GM18907 (cell line): ENCODE measurements around the gene PRKN.
"Not testable (repeated sequence)": the region's sequence is repeated elsewhere in the genome, so short reads cannot be mapped to it uniquely, and the experiment has no call there.

ENCODE experiments used
- ATAC-seq: cut with Tn5 transposase; IDR thresholded peaks from one replicate; pipeline ENCODE4 v1.9.1; 2021; ENCODE audit warnings: mild to moderate bottlenecking, moderate library complexity; ENCODE audit not compliant: unreplicated experiment

Gene PRKN

DNA sequence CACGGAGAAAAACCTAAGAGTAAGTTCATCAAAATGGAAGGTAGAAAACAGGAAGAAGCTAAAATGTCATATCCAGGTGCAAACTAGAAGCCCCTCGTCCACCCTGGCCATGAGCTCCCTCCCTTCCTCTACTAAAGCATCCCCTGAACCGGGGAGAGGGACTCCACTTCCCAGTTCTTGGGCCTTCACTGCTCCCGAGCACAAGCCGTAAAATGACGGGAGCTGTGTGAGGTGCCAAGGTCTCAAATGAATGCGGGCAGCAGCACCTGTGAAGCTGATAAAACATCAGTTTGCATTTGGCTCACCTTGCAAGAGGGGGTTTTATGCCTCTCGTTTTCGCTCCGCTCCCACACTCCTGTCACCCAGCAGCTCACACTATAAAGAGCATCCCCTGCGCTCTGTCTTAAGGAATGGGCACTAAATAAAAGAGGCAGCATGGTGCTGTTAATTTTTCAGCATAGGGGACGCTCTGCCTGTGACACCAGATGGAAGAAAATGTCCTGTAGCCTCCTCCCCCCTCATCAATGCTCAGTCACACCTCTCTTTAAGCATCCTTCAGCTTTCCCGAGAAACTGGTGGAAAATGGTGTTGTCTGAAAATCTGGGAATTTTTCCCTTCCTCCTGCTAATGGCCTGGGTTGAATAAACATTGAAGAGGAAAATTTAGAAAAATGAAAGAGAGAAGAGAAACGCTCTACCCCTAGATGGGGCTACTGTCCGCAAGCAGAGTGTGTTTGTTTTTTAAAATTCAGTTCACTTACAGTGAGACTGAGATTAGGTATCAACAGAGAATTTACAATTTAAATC, 890.7 kb downstream of the PRKN start:
- ATAC-seq = no peak

- ATAC-seq = no peak
Observed at GRCh38 chr6:161835500-161836215, 891.9 kb downstream of the PRKN start.

- no peak for ATAC-seq
Observed at GRCh38 chr6:161834426-161834825, 893.1 kb downstream of the PRKN start.

DNA sequence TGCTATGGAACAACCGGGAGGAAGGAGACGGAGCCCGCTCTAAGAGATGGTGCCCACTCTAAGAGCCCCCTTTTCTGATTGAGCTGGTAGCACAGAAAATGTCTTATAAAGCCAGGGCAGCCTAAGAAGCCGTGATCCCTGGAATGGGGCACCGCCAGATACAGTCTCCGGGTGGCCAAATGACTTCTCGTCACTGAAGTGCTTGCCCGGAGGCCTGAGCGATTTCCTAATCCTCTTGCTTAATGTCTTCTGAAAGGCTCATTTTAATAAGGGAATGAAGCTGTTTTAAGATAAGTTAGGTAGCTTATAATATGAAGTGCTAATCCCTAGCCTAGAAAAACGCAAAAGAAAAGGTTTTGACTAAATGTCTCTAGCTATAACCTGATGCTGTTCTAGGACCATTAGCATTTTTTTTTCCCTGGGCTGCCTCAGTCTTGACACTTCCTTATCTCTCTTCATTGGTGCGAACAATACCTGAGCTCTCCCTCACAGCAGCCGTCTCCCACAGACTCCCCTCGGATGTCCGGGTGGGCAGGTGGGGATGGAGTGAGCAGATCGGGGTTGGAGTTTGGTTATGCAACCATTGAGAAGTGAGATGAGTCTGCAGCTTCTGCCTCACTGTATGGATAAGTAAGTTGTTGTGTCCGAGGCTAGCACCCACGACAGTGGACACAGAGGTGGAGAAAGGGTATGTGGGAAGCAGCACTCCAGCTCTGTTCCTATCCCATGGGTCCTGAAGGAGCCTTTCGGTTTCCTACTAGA, 894.3 kb downstream of the PRKN start:
- no peak for ATAC-seq

DNA sequence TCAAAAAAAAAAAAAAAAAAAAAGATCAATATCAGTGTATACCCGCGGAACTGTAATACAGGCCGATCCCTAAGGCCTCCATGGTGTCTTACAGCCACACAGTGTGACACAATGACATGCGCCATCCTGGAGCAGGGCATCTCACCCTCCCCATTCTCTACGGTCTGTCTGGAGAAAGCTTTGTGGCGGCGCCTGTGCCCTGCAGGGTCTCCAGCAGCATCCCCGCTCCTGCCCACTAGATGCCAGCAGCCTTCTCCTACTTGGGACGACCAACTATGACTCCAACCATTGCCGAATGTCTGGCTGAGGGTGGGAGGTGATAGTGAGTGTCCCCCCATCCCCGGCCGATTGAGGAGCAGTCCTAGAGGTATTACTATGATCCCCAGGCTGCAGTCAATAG, 894.9 kb downstream of the PRKN start:
- ATAC-seq = no peak

DNA sequence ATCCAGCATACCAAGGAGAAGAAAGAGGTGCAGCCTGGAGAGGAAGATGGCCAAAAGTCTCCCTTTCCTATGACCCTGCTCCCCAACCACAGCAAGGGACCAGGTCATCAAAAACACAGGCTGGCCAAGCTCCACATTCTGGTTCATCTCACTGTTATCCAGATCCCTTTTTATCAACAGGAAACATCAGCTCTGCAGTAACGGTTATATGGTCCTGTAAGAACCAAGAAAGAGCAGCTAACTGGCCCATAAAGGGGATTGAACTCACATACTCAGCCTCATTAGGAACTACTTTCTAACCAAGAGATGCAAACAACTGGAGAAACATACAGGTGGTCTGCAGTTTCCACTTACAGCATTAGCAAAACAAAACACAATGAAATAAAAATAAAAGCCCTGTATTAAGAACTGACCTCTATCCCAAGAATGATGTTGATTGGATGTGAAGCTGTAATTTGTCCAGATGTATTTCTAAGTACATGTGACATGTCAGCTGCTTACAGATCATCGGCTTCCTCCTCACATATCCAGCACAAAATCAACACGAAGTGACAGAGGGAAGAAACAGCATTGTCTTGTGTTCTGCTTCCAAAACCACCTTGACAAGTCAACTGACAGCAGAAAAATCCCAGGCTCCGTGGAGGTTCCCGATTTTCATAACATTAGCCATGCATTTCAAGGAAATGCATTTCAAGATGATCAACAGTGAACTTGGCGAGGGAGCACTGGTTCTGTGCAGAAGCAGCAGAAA, 896.5 kb downstream of the PRKN start:
- ATAC-seq = no peak

DNA sequence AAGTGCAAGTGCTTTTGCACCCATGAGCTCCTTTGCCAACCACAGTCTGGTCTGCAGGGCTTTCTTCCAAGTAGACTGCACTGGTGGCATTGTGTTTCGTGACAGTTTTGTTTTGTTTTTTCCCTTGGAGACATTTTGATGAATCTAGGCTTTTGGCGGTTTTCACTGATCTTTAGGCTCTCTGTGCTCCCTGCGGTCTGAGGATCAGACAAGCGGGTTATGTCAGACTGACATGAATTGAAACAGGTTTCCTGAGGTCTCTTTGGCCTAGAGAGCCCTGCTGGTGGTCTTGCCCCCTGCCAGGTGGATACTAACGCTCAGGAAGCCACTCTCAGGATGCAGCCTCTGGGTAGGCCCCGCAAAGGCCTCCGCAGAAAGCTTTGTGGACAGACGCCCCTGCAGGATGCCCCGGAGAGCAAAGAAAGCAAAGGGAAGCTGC, 898.3 kb downstream of the PRKN start:
- ATAC-seq = no peak

- ATAC-seq = no peak
Observed at GRCh38 chr6:161828355-161828754, 899.2 kb downstream of the PRKN start.

- no peak for ATAC-seq
Observed at GRCh38 chr6:161826512-161826911, 901.1 kb downstream of the PRKN start.

GRCh38 chr6:161822204-161822603, 905.4 kb downstream of the PRKN start:
- ATAC-seq = not testable (repeated sequence)

GRCh38 chr6:161817881-161818280, 909.7 kb downstream of the PRKN start:
- ATAC-seq = no peak

GRCh38 chr6:161815965-161816364, 911.6 kb downstream of the PRKN start:
- no peak for ATAC-seq

GRCh38 chr6:161813156-161813555, 914.4 kb downstream of the PRKN start:
- no peak for ATAC-seq

GRCh38 chr6:161809971-161810370, 917.6 kb downstream of the PRKN start:
- no peak for ATAC-seq

- no peak for ATAC-seq
Observed at GRCh38 chr6:161804838-161805237, 922.7 kb downstream of the PRKN start.

DNA sequence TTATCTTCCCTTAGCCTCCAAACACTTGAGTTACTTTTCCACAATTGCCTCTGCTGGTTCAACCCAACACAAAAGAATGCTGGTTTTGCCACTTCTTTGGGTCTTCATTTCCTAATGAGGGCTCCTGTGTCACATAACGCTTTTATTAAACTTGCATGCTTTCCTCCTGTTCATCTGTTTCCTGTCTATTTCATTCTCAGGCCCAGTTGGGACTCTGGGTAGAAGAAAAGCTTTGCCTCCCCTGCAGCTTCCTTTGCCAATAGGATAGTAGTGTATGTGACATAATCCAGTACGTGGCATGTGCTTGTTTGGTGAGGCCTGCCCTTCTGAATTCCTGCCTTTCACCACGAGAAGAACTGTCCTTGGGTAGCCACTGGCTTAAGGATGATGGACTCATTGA, 924.4 kb downstream of the PRKN start:
- ATAC-seq = no peak

DNA sequence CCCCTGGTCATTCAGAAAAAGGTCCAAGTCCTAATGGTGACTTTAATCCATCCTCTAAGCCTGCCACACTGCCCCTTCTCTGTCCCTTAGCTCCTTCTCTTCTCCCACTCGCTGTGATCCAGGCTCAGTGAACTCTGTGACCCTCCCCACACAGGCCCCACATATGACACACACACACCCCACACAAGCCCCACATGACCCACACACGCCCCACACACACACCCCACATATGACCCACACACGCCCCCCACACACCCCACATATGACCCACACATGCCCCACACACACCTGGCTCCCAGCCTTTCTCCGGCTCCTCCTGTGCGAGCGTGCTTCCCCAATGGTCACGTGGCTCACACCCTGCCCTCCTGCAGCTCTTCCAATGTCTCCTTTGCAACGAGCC, 925.3 kb downstream of the PRKN start:
- ATAC-seq = no peak

- ATAC-seq = no peak
Observed at GRCh38 chr6:161798844-161799394, 928.6 kb downstream of the PRKN start.

GRCh38 chr6:161796681-161797080, 930.9 kb downstream of the PRKN start:
- no peak for ATAC-seq

DNA sequence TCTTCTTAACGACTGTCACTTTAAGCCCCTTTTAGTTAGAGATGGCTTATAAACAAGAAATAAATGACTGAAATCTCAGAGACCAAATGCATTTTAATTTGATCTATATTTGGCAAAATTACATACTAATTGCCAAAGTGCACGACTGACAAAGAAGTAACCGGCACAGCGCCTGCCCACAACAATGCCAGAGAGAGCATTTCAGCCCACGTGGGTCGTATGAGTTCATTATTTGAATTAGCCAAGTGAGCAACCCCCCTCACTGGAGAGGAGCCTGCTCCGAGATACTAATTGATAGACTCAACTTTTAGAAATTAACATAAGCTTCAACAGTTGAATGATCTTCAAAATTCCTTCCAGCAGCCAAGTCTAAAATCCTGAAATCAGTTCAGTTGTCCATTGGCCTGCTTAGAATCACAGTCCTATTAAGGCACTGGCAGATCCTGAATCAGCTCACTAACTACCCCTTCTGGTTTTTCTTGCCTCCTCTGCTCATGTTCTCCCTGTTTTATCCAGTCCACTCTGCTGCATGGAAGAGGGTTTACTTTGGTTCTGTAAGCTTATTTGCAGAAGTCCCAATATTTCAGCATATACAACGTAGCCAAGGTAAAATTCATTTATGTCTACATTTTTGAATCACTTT, 934.6 kb downstream of the PRKN start:
- no peak for ATAC-seq
